ENCODE measurements around the gene INSM1. TPM values are rescaled to one million over a fixed set of nuclear protein-coding genes. Genes with fewer than 3 reads are reported as not detected.

Gene INSM1
- total and polyA plus RNA-seq, 2 of the 13 experiments (the other 11 are each of a cell fraction or from before 2014, with no cell fraction given): not detected

GRCh38 chr20:20411402-20411801 is 43.5 kb downstream of the INSM1 start (continued):
- no peak for TF ChIP-seq MLLT10 (CRISPR knock-in tag; IDR thresholded peaks at IDR 0.05)
- no peak for TF ChIP-seq ZNF839 (CRISPR knock-in tag; IDR thresholded peaks at IDR 0.05; ENCODE audit: borderline replicate concordance)
- no peak for TF ChIP-seq MAZ (IDR thresholded peaks at IDR 0.05; ENCODE audit: borderline replicate concordance, low read depth, low read length)
- no peak for TF ChIP-seq MAZ (CRISPR knock-in tag; IDR thresholded peaks at IDR 0.05; ENCODE audit: low read depth)
- TF ChIP-seq ZNF614 (CRISPR knock-in tag; IDR thresholded peaks at IDR 0.05; ENCODE audit: borderline replicate concordance): no peak
- no peak for TF ChIP-seq SIX4 (CRISPR knock-in tag; IDR thresholded peaks at IDR 0.05)
- no peak for TF ChIP-seq ZNF124 (CRISPR knock-in tag; IDR thresholded peaks at IDR 0.05)
- TF ChIP-seq ZNF333 (CRISPR knock-in tag; IDR thresholded peaks at IDR 0.05; ENCODE audit: borderline replicate concordance): no peak
- TF ChIP-seq ZNF883 (CRISPR knock-in tag; IDR thresholded peaks at IDR 0.05; ENCODE audit: not compliant biosample characterization): no peak
- no peak for TF ChIP-seq ZNF281 (CRISPR knock-in tag; IDR thresholded peaks at IDR 0.05; ENCODE audit: borderline replicate concordance)

- Histone ChIP-seq H3K27me3 (ENCODE audit: control insufficient read depth in 1 of 2, insufficient read depth in 2 of 2, low read length in 2 of 2) (no peaks in the 10 kb centered on the region), H3K79me2 (ENCODE audit: insufficient read depth, low read length) (no peaks in the 10 kb centered on the region), H3K36me3 (replicated peaks in 1 of 2; ENCODE audit: control insufficient read depth in 1 of 2, insufficient read depth in 2 of 2, low read length in 2 of 2) (peaks cover 2 to 4% of the 10 kb centered on the region in 2 experiments; a peak in 3 of 5 replicates), H2AFZ (ENCODE audit: low read length) (no peak overlapping the region), H3K9me3 (ENCODE audit: low read length) (no peaks in the 10 kb centered on the region), H4K20me1 (ENCODE audit: insufficient read depth, low read length) (no peaks in the 10 kb centered on the region), H3K9ac (ENCODE audit: insufficient read depth, low read depth, low read length) (no peak overlapping the region), H3K4me2 (ENCODE audit: low read depth, low read length) (no peak overlapping the region), H3K27ac (ENCODE audit: extremely low read length, insufficient read depth, low read length) (no peak overlapping the region), H3K4me3 (replicated peaks in 1 of 3; ENCODE audit: insufficient read depth in 1 of 3, low read depth in 2 of 3, low read length in 3 of 3) (no peak overlapping the region), H3K4me1 (ENCODE audit: insufficient read depth, low read length) (no peaks in the 10 kb centered on the region)
- intact Hi-C loops (cut with micrococcal nuclease; ENCODE audit: unreplicated experiment) (no loop called here), in situ Hi-C loops (cut with HindIII; ENCODE audit: extremely low pct_ligation_motif_present, low pct_unique_long_range_greater_than_20kb) (no loop called here)
- FAIRE-seq (no peak), ATAC-seq (no peak), DNase-seq (ENCODE audit: low spot score) (no peak)
- TF ChIP-seq, protein P1, sequence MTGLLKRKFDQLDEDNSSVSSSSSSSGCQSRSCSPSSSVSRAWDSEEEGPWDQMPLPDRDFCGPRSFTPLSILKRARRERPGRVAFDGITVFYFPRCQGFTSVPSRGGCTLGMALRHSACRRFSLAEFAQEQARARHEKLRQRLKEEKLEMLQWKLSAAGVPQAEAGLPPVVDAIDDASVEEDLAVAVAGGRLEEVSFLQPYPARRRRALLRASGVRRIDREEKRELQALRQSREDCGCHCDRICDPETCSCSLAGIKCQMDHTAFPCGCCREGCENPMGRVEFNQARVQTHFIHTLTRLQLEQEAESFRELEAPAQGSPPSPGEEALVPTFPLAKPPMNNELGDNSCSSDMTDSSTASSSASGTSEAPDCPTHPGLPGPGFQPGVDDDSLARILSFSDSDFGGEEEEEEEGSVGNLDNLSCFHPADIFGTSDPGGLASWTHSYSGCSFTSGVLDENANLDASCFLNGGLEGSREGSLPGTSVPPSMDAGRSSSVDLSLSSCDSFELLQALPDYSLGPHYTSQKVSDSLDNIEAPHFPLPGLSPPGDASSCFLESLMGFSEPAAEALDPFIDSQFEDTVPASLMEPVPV (CRISPR knock-in tag; IDR thresholded peaks at IDR 0.05): no peak
- TF ChIP-seq, protein P2, sequence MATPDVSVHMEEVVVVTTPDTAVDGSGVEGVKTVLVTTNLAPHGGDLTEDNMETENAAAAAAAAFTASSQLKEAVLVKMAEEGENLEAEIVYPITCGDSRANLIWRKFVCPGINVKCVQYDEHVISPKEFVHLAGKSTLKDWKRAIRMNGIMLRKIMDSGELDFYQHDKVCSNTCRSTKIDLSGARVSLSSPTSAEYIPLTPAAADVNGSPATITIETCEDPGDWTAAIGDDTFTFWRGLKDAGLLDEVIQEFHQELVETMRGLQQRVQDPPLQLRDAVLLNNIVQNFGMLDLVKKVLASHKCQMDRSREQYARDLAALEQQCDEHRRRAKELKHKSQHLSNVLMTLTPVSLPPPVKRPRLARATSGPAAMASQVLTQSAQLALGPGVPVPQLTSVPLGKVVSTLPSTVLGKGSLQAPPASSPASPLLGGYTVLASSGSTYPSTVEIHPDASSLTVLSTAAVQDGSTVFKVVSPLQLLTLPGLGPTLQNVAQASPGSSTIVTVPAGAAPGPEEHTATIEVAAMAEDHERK (CRISPR knock-in tag; IDR thresholded peaks at IDR 0.05; ENCODE audit: low read depth): no peak
- no peak for TF ChIP-seq KAT8 (CRISPR knock-in tag; IDR thresholded peaks at IDR 0.05)
- no peak for TF ChIP-seq STAT5B (CRISPR knock-in tag; IDR thresholded peaks at IDR 0.05)
- no peak for TF ChIP-seq CBX1 (IDR thresholded peaks at IDR 0.05; ENCODE audit: low read depth)
- WGBS (ENCODE audit: low lambda C conversion rate): 94% methylated on average over 17 of the region's 17 CpGs
- no TSS peak for BruUV-seq (replicated peaks)
- POLR2A ChIA-PET: no interaction called here
- CTCF ChIA-PET (ENCODE audit: low intra/inter-chr PET ratio, low total read pairs): no interaction called here
Measured at GRCh38 chr20:20411836-20412235, 43.9 kb downstream of the INSM1 start.

Data from HepG2 (cell line).